IMR-90 (cell line): ENCODE measurements around the gene ADRA2C. TPM values are rescaled to one million over a fixed set of nuclear protein-coding genes. Genes with fewer than 3 reads are reported as not detected.

Experiments
- ATAC-seq: fragments of 200-7000 bp; cut with Tn5 transposase; 2 replicates; pipeline ENCODE4 v1.9.1; 2020; ENCODE audit warnings: low read depth, mild to moderate bottlenecking, moderate library complexity
- BruUV-seq: library from RNA; stranded (reverse); fragments of 400-500 nt; replicated peaks from 2 replicates; lab custom pipeline; 2021; lab: Mats Ljungman, UMichigan
- CTCF ChIA-PET: fragments of 300-600 bp; formaldehyde crosslinking; extraction: SDS; loops from one replicate; lab custom pipeline; 2021; ENCODE audit warnings: antibody characterized with exemption; lab: Yijun Ruan, JAX
- POLR2A ChIA-PET: fragments of 300-600 bp; sonication (Branson Sonifier 250); formaldehyde crosslinking; loops from one replicate; lab custom pipeline; 2022; ENCODE audit warnings: antibody characterized with exemption; ENCODE audit not compliant: unreplicated experiment; lab: Charles Lee
- DNase-seq: peaks from one replicate; pipeline ENCODE4 v3.0.0; 2013
- H2AFZ ChIP-seq: replicated peaks from 2 replicates; pipeline ENCODE3; 2013; ENCODE audit warnings: low read length, mild to moderate bottlenecking; ENCODE audit not compliant: poor library complexity
- H2AK5ac ChIP-seq: 2 replicates; pipeline ENCODE4 v1.6.1; 2013; ENCODE audit warnings: low read depth, low read length, inconsistent platforms
- H2AK9ac ChIP-seq: replicated peaks from 2 replicates; pipeline ENCODE3; 2013; ENCODE audit warnings: mild to moderate bottlenecking, low read depth, low read length, moderate library complexity; ENCODE audit not compliant: poor library complexity
- H2BK120ac ChIP-seq: 2 replicates; pipeline ENCODE4 v1.6.1; 2013; ENCODE audit warnings: low read depth, low read length, inconsistent platforms
- H2BK15ac ChIP-seq: 3 replicates; pipeline ENCODE4 v1.6.1; 2013; ENCODE audit warnings: low read depth, low read length, inconsistent platforms
- H2BK20ac ChIP-seq: 2 replicates; pipeline ENCODE4 v1.6.1; 2013; ENCODE audit warnings: low read depth, mild to moderate bottlenecking, inconsistent platforms, low read length, moderate library complexity
- H2BK5ac ChIP-seq: 2 replicates; pipeline ENCODE4 v1.6.1; 2013; ENCODE audit warnings: mild to moderate bottlenecking, low read depth, low read length, inconsistent platforms; ENCODE audit not compliant: poor library complexity, severe bottlenecking
- H3K14ac ChIP-seq: replicated peaks from 2 replicates; pipeline ENCODE4 v1.6.1; 2013; ENCODE audit warnings: low read depth, low read length, inconsistent platforms
- H3K18ac ChIP-seq: 2 replicates; pipeline ENCODE4 v1.6.1; 2013; ENCODE audit warnings: low read depth, low read length, control low read depth
- H3K23ac ChIP-seq: 2 replicates; pipeline ENCODE4 v1.6.1; 2013; ENCODE audit warnings: low read depth, low read length, inconsistent platforms
- H3K27ac ChIP-seq: 2 replicates; pipeline ENCODE4 v1.5.1; 2013; ENCODE audit warnings: mild to moderate bottlenecking, control low read depth, low read length; ENCODE audit not compliant: insufficient read depth
- H3K27me3 ChIP-seq: 2 replicates; pipeline ENCODE4 v1.6.1; 2013; ENCODE audit warnings: low read length; ENCODE audit not compliant: control insufficient read depth, insufficient read depth
- H3K36me3 ChIP-seq: 2 replicates; pipeline ENCODE4 v1.6.1; 2013; ENCODE audit warnings: low read length, mixed read lengths; ENCODE audit not compliant: control insufficient read depth, insufficient read depth
- H3K4ac ChIP-seq: 2 replicates; pipeline ENCODE4 v1.6.1; 2013; ENCODE audit warnings: low read depth, low read length, inconsistent platforms
- H3K4me1 ChIP-seq: 2 replicates; pipeline ENCODE4 v1.6.1; 2013; ENCODE audit warnings: low read length, mixed read lengths; ENCODE audit not compliant: control insufficient read depth, insufficient read depth
- H3K4me2 ChIP-seq: 2 replicates; pipeline ENCODE4 v1.6.1; 2013; ENCODE audit warnings: low read depth, mild to moderate bottlenecking, control low read depth, low read length, moderate library complexity
- H3K4me3 ChIP-seq: 2 replicates; pipeline ENCODE4 v1.5.1; 2013; ENCODE audit warnings: low read depth, mild to moderate bottlenecking, control low read depth, low read length, moderate library complexity; ENCODE audit not compliant: insufficient read depth
- H3K56ac ChIP-seq: 2 replicates; pipeline ENCODE4 v1.6.1; 2013; ENCODE audit warnings: low read length, inconsistent platforms; ENCODE audit not compliant: insufficient read depth; ENCODE audit errors: extremely low read depth
- H3K79me1 ChIP-seq, 2 experiments: 2 replicates each; pipeline ENCODE4 v1.6.1; 2013; ENCODE audit warnings: low read length in 2 of 2, inconsistent platforms in 1 of 2, low read depth in 1 of 2
- H3K9ac ChIP-seq: 2 replicates; pipeline ENCODE4 v1.6.1; 2013; ENCODE audit warnings: low read depth, low read length, control low read depth
- H3K9me1 ChIP-seq: 2 replicates; pipeline ENCODE4 v1.6.1; 2013; ENCODE audit warnings: low read length, inconsistent platforms; ENCODE audit not compliant: insufficient read depth
- H3K9me3 ChIP-seq: 2 replicates; pipeline ENCODE4 v1.6.1; 2013; ENCODE audit warnings: low read length; ENCODE audit not compliant: control insufficient read depth, insufficient read depth
- H4K20me1 ChIP-seq: 2 replicates; pipeline ENCODE4 v1.6.1; 2013; ENCODE audit warnings: low read length, inconsistent platforms; ENCODE audit not compliant: insufficient read depth
- H4K5ac ChIP-seq: 2 replicates; pipeline ENCODE4 v1.6.1; 2013; ENCODE audit warnings: mild to moderate bottlenecking, low read depth, low read length, control low read depth
- H4K8ac ChIP-seq, 2 experiments: 2 replicates each; pipeline ENCODE4 v1.6.1; 2013; ENCODE audit warnings: low read depth in 2 of 2, low read length in 2 of 2, control low read depth in 1 of 2, inconsistent platforms in 1 of 2
- H4K91ac ChIP-seq: 2 replicates; pipeline ENCODE4 v1.6.1; 2013; ENCODE audit warnings: low read depth, low read length, inconsistent platforms; ENCODE audit not compliant: insufficient read depth
- RFX5 ChIP-seq: IDR thresholded peaks from 2 replicates; pipeline ENCODE4 v1.8.0; 2012; ENCODE audit warnings: low read depth, mild to moderate bottlenecking, low read length, moderate library complexity
- WGBS, 2 experiments: methylation state at CpG; one replicate each; pipeline versions ENCODE4 v1.1.5 to v1.1.7; 2013; ENCODE audit warnings: missing lambda C conversion rate in 2 of 2; ENCODE audit not compliant: insufficient read length in 1 of 2; ENCODE audit errors: extremely low coverage in 2 of 2; 5-methylcytosine and 5-hydroxymethylcytosine counted together
- dilution Hi-C: fragments of 300-500 bp; cut with HindIII; formaldehyde crosslinking; loops from one replicate; pipeline ENCODE4 v1.14.3; 2018; ENCODE audit warnings: low sequenced_read_pairs; ENCODE audit not compliant: unreplicated experiment
- in situ Hi-C: fragments of 300-500 bp; cut with MboI; formaldehyde crosslinking; loops from 3 replicates; pipeline ENCODE4 v1.14.3; 2019; ENCODE audit warnings: low sequenced_read_pairs, inconsistent platforms, mixed read lengths
- intact Hi-C: fragments of 100-400 bp; cut with micrococcal nuclease; formaldehyde crosslinking; loops from 2 replicates; pipeline ENCODE4 v1.10.0; 2022
- polyA plus RNA-seq, 3 experiments: library from polyadenylated mRNA; depleted of rRNA; stranded (reverse); fragments of >200 nt; gene quantifications; 2 replicates each; pipeline ENCODE4 v1.2.3, GENCODE V29; 2012; ENCODE audit warnings: low replicate concordance in 1 of 3
- total RNA-seq: library from RNA; depleted of rRNA; stranded (reverse); fragments of >200 nt; gene quantifications from 2 replicates; pipeline ENCODE4 v1.2.3, GENCODE V29; 2012

ADRA2C gene
- total and polyA plus RNA-seq, 2 of the 4 experiments (the other 2 are of a cell fraction), result under 0.01 to 0.14 TPM

DNA sequence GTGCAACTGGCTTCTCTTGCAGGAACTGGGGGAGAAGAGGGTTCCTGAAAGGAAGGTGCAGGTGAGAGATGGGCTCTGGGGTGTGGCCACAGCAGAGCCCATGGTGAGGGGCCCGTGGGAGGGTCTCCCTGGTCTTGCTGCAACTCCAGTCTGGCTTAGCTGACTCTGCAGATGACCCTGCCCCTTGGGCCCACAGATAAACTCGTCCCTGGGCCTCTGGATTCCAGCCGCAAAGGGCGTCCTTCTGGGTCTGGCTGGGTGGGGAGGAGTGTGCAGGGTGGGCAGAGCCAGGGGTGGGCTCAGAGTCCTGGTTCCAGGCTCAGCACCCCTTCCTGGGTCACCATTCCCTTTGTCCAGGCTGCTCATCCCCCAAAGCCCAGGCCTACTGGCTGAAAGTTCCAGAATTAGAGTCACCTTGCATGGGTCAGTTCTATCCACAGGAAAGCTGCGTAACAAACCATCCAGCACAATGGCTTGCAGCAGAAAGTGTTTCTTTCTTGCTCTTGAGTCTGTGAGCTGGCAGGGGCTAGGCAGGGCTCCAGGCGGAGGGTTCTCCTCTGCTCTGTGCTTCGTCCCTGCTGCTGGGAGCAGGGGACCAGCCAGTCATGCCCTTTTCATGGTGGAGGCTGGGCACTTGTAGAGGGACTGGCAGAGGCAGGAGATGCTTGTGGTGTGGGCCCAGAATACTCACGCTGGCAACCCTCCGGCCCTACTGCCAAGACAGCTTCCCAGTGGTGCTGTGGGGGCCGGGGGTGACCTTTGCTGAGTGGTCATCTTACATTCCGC, 43.5 kb upstream of the ADRA2C start:
- TF ChIP-seq RFX5, result no peak
- H2BK20ac ChIP-seq, result no peak overlapping the region
- H4K91ac ChIP-seq, result no peak overlapping the region
- WGBS, 2 experiments, result 61% methylated on average over 7 of the region's 11 CpGs; no CpG with 5 or more reads in 1 of the 2 experiments
- no peaks in the 10 kb centered on the region for H4K20me1 ChIP-seq
- H3K14ac ChIP-seq, result no peak overlapping the region
- no peaks in the 10 kb centered on the region for H3K79me1 ChIP-seq
- dilution Hi-C loops, result no loop called here
- intact Hi-C loops, result no loop called here
- no peak overlapping the region for H4K8ac ChIP-seq
- H3K27ac ChIP-seq, result no peak overlapping the region
- no peaks in the 10 kb centered on the region for H3K36me3 ChIP-seq
- H2AFZ ChIP-seq, result no peak overlapping the region
- H2AK9ac ChIP-seq, result no peak overlapping the region
- DNase-seq (no peak), ATAC-seq (no peak)
- no peak overlapping the region for H2AK5ac ChIP-seq
- CTCF ChIA-PET, result no interaction called here
- no peak overlapping the region for H3K4ac ChIP-seq
- no peak overlapping the region for H3K4me3 ChIP-seq
- BruUV-seq, result no TSS peak
- H3K4me1 ChIP-seq, result no peaks in the 10 kb centered on the region
- no peak overlapping the region for H3K23ac ChIP-seq
- H3K27me3 ChIP-seq, result peaks cover 64% of the 10 kb centered on the region
- H3K4me2 ChIP-seq, result no peak overlapping the region
- H2BK5ac ChIP-seq, result no peak overlapping the region
- H4K5ac ChIP-seq, result no peak overlapping the region
- H2BK15ac ChIP-seq, result no peak overlapping the region
- in situ Hi-C loops, result no loop called here
- H3K56ac ChIP-seq, result no peak overlapping the region
- POLR2A ChIA-PET, result no interaction called here
- peaks cover 15% of the 10 kb centered on the region for H3K9me3 ChIP-seq
- no peak overlapping the region for H2BK120ac ChIP-seq
- H3K9me1 ChIP-seq, result no peaks in the 10 kb centered on the region
- H3K9ac ChIP-seq, result no peak overlapping the region
- H3K18ac ChIP-seq, result no peak overlapping the region
